Measurements from ENCODE around the gene TBC1D9. TPM values are rescaled to one million over a fixed set of nuclear protein-coding genes. Genes with fewer than 3 reads are reported as not detected.

Gene TBC1D9
- total and polyA plus RNA-seq, 4 donors = 47.6 to 98.1 (median 54.2) TPM

- DNase-seq (ENCODE audit: low read depth in 4 of 6, low spot score in 6 of 6) = peak in 3 of 6 donors; percentile 17 to 60 (median 42)
Measured at GRCh38 chr4:140688711-140689598, 67.2 kb downstream of the TBC1D9 start.

GRCh38 chr4:140686796-140687195 lies 69.4 kb downstream of the TBC1D9 start:
- no peak overlapping the region for H3K4me3 ChIP-seq (ENCODE audit: low read depth, low read length)

More at GRCh38 chr4:140688711-140689598, 67.2 kb downstream of the TBC1D9 start:
- no peak overlapping the region for H3K4me3 ChIP-seq (ENCODE audit: low read depth, low read length)
- H3K4me1 ChIP-seq (ENCODE audit: control insufficient read depth, insufficient read depth, low read length) = peaks cover 7% of the 10 kb centered on the region
- WGBS (ENCODE audit: insufficient coverage) = 50% methylated on average over 5 of the region's 6 CpGs
- H3K9me3 ChIP-seq (ENCODE audit: control insufficient read depth, insufficient read depth, low read length) = no peaks in the 10 kb centered on the region
- no peak overlapping the region for H3K27ac ChIP-seq (ENCODE audit: low read depth, low read length)
- H3K27me3 ChIP-seq (ENCODE audit: control insufficient read depth, insufficient read depth, low read length) = no peaks in the 10 kb centered on the region
- no peaks in the 10 kb centered on the region for H3K36me3 ChIP-seq (ENCODE audit: control insufficient read depth, insufficient read depth, low read length)

DNA sequence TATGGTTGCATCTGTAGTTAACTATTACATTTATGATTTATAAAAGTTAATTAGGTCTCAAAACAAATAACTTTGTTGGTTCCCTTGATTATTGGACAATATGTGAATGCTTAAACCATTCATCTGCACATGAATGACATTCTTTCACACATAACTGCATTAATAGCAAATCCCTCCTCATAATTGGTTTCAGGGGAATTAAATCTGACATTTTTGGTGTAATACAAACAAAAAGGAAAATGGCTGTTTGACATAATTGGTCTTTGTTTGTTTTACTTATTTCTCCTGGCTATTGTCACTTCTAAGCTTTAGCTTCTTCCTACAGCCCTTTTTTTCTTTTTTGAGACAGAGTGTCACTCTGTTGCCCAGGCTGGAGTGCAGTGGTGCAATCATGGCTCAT lies 71.9 kb downstream of the TBC1D9 start:
- Histone ChIP-seq H3K4me3 (ENCODE audit: low read depth, low read length) (no peak overlapping the region), H3K27me3 (ENCODE audit: control insufficient read depth, insufficient read depth, low read length) (no peaks in the 10 kb centered on the region), H3K36me3 (ENCODE audit: control insufficient read depth, insufficient read depth, low read length) (no peaks in the 10 kb centered on the region), H3K4me1 (ENCODE audit: control insufficient read depth, insufficient read depth, low read length) (peaks cover 7% of the 10 kb centered on the region), H3K27ac (ENCODE audit: low read depth, low read length) (no peak overlapping the region), H3K9me3 (ENCODE audit: control insufficient read depth, insufficient read depth, low read length) (no peaks in the 10 kb centered on the region)
- no peak for DNase-seq (ENCODE audit: low read depth in 4 of 6, low spot score in 6 of 6)

More at GRCh38 chr4:140686796-140687195, 69.4 kb downstream of the TBC1D9 start:
- DNase-seq (ENCODE audit: low read depth in 4 of 6, low spot score in 6 of 6) = peak in 1 of 6 donors; percentile 52
- Histone ChIP-seq H3K36me3 (ENCODE audit: control insufficient read depth, insufficient read depth, low read length) (no peaks in the 10 kb centered on the region), H3K27me3 (ENCODE audit: control insufficient read depth, insufficient read depth, low read length) (no peaks in the 10 kb centered on the region), H3K27ac (ENCODE audit: low read depth, low read length) (no peak overlapping the region), H3K4me1 (ENCODE audit: control insufficient read depth, insufficient read depth, low read length) (peaks cover 7% of the 10 kb centered on the region), H3K9me3 (ENCODE audit: control insufficient read depth, insufficient read depth, low read length) (no peaks in the 10 kb centered on the region)

DNA sequence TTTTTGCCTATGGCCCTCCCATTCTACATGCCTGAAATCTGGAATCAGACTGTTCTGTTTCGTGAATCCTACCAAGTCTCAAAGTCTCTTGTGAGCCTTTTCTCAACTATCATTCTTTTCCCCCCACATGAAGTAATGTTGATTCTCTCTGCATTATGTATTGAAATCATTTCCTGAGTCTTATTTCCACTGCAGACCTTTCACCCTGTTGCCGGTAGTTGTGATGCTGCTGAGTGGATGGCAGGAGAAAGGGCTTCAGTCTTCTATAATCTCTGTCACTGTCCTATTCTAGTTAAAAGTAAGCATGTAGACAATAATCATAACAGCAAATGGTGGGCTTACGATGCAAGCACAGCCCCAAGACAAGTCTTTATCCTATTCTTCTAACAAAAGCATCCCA lies 75.0 kb downstream of the TBC1D9 start:
- no peak overlapping the region for H3K4me3 ChIP-seq (ENCODE audit: low read depth, low read length)

GRCh38 chr4:140680686-140681085 lies 75.5 kb downstream of the TBC1D9 start:
- Histone ChIP-seq H3K27ac (ENCODE audit: low read depth, low read length) (no peak overlapping the region), H3K27me3 (ENCODE audit: control insufficient read depth, insufficient read depth, low read length) (no peaks in the 10 kb centered on the region), H3K9me3 (ENCODE audit: control insufficient read depth, insufficient read depth, low read length) (no peaks in the 10 kb centered on the region), H3K36me3 (ENCODE audit: control insufficient read depth, insufficient read depth, low read length) (peaks cover 9% of the 10 kb centered on the region), H3K4me3 (ENCODE audit: low read depth, low read length) (no peak overlapping the region), H3K4me1 (ENCODE audit: control insufficient read depth, insufficient read depth, low read length) (no peaks in the 10 kb centered on the region)
- DNase-seq (ENCODE audit: low read depth in 4 of 6, low spot score in 6 of 6) = no peak
- 89% methylated on average over 1 of the region's 1 CpG for WGBS (ENCODE audit: insufficient coverage)

More for the DNA sequence above, 75.0 kb downstream of the TBC1D9 start:
- Histone ChIP-seq H3K9me3 (ENCODE audit: control insufficient read depth, insufficient read depth, low read length) (no peaks in the 10 kb centered on the region), H3K4me1 (ENCODE audit: control insufficient read depth, insufficient read depth, low read length) (no peaks in the 10 kb centered on the region), H3K36me3 (ENCODE audit: control insufficient read depth, insufficient read depth, low read length) (peaks cover 5% of the 10 kb centered on the region), H3K27ac (ENCODE audit: low read depth, low read length) (no peak overlapping the region), H3K27me3 (ENCODE audit: control insufficient read depth, insufficient read depth, low read length) (no peaks in the 10 kb centered on the region)
- no peak for DNase-seq (ENCODE audit: low read depth in 4 of 6, low spot score in 6 of 6)
- 94% methylated on average over 2 of the region's 3 CpGs for WGBS (ENCODE audit: insufficient coverage)

DNA sequence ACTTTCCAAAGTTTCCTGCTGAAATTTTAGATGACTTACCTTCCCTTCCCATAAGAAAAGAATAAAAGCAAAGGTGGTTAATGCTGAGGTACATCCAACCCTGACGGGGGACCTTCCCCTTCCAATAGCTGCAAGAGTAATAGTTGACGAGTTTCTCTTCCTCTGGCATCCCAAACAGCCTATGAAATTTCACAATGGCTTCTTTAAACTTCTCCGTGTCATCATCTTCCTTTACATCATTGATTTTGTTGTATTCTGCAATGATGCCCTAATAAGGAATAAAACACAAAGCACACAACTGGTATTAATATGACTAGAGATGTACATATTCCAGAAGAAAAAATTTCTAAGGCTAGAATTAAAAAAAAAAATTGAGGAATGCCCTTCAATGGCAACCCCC lies 76.6 kb downstream of the TBC1D9 start:
- no peak for DNase-seq (ENCODE audit: low read depth in 4 of 6, low spot score in 6 of 6)
- Histone ChIP-seq H3K4me3 (ENCODE audit: low read depth, low read length) (no peak overlapping the region), H3K36me3 (ENCODE audit: control insufficient read depth, insufficient read depth, low read length) (peaks cover 9% of the 10 kb centered on the region), H3K27me3 (ENCODE audit: control insufficient read depth, insufficient read depth, low read length) (no peaks in the 10 kb centered on the region), H3K27ac (ENCODE audit: low read depth, low read length) (no peak overlapping the region), H3K4me1 (ENCODE audit: control insufficient read depth, insufficient read depth, low read length) (no peaks in the 10 kb centered on the region), H3K9me3 (ENCODE audit: control insufficient read depth, insufficient read depth, low read length) (no peaks in the 10 kb centered on the region)
- no CpG with 5 or more reads among the region's 3 CpGs for WGBS (ENCODE audit: insufficient coverage)

DNA sequence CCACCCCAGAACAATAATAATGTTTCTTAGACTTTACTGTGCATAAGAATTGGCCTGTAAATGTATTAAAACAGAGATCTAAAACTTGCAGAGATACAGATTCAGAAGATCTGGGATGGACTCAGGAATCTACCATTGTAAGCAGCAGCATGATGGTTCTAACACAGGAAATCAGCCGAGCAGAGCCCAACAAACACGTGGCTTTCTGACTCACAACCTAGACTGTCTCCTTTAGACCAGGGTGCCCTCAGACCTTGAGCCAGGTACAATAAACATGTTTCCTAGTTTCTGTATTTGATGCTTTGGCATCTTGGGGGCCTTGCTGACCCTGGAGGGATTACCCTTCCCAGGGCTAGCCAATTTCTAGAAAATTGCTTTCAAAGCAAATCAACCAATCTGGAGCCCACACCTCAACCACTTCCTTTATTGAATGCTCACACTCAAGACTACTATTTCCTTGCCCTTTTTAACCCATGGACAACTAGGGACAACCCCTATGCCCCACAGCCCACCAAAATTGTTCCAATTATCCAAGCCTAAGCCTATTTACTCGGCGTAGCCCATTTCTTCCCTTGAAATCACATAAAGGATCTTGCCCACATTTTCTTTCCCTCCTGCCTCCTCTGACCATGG lies 80.5 kb downstream of the TBC1D9 start:
- Histone ChIP-seq H3K4me3 (ENCODE audit: low read depth, low read length) (no peak overlapping the region), H3K4me1 (ENCODE audit: control insufficient read depth, insufficient read depth, low read length) (no peaks in the 10 kb centered on the region), H3K36me3 (ENCODE audit: control insufficient read depth, insufficient read depth, low read length) (peaks cover 9% of the 10 kb centered on the region), H3K9me3 (ENCODE audit: control insufficient read depth, insufficient read depth, low read length) (no peaks in the 10 kb centered on the region), H3K27me3 (ENCODE audit: control insufficient read depth, insufficient read depth, low read length) (no peaks in the 10 kb centered on the region), H3K27ac (ENCODE audit: low read depth, low read length) (no peak overlapping the region)
- 100% methylated on average over 4 of the region's 4 CpGs for WGBS (ENCODE audit: insufficient coverage)
- DNase-seq (ENCODE audit: low read depth in 4 of 6, low spot score in 6 of 6) = no peak

- Histone ChIP-seq H3K4me1 (ENCODE audit: control insufficient read depth, insufficient read depth, low read length) (no peaks in the 10 kb centered on the region), H3K9me3 (ENCODE audit: control insufficient read depth, insufficient read depth, low read length) (no peaks in the 10 kb centered on the region), H3K27ac (ENCODE audit: low read depth, low read length) (no peak overlapping the region), H3K36me3 (ENCODE audit: control insufficient read depth, insufficient read depth, low read length) (peaks cover 16% of the 10 kb centered on the region), H3K4me3 (ENCODE audit: low read depth, low read length) (no peak overlapping the region), H3K27me3 (ENCODE audit: control insufficient read depth, insufficient read depth, low read length) (no peaks in the 10 kb centered on the region)
- no CpG with 5 or more reads among the region's 3 CpGs for WGBS (ENCODE audit: insufficient coverage)
- peak in 2 of 6 donors; percentile 26 to 41 for DNase-seq (ENCODE audit: low read depth in 4 of 6, low spot score in 6 of 6)
Measured at GRCh38 chr4:140673729-140674128, 82.5 kb downstream of the TBC1D9 start.

DNA sequence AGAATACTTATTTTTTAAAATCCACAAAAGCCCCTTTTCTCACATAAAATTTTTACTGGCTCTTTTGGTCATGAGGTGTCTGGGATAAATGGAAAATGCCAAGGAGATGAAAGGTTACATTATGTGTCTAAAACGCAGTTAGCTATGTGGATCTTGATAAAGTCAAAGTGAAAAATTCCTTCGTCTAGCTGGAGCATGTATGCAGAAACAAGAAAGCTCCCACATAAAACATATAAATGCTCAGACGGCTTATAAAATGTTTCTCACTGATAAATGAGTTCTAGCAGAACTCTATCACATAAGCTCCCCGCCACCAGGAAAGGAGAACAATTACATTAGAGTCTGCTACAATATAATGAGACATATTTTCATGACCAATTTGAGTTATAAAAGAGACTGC lies 83.8 kb downstream of the TBC1D9 start:
- Histone ChIP-seq H3K9me3 (ENCODE audit: control insufficient read depth, insufficient read depth, low read length) (no peaks in the 10 kb centered on the region), H3K4me1 (ENCODE audit: control insufficient read depth, insufficient read depth, low read length) (no peaks in the 10 kb centered on the region), H3K27ac (ENCODE audit: low read depth, low read length) (no peak overlapping the region), H3K36me3 (ENCODE audit: control insufficient read depth, insufficient read depth, low read length) (peaks cover 18% of the 10 kb centered on the region), H3K27me3 (ENCODE audit: control insufficient read depth, insufficient read depth, low read length) (no peaks in the 10 kb centered on the region), H3K4me3 (ENCODE audit: low read depth, low read length) (no peak overlapping the region)
- peak in 1 of 6 donors; percentile 60 for DNase-seq (ENCODE audit: low read depth in 4 of 6, low spot score in 6 of 6)
- no CpG with 5 or more reads among the region's 4 CpGs for WGBS (ENCODE audit: insufficient coverage)

- DNase-seq (ENCODE audit: low read depth in 4 of 6, low spot score in 6 of 6) = no peak
- 94% methylated on average over 1 of the region's 1 CpG for WGBS (ENCODE audit: insufficient coverage)
- no peaks in the 10 kb centered on the region for H3K27me3 ChIP-seq (ENCODE audit: control insufficient read depth, insufficient read depth, low read length)
- no peaks in the 10 kb centered on the region for H3K4me1 ChIP-seq (ENCODE audit: control insufficient read depth, insufficient read depth, low read length)
- no peak overlapping the region for H3K4me3 ChIP-seq (ENCODE audit: low read depth, low read length)
- H3K27ac ChIP-seq (ENCODE audit: low read depth, low read length) = no peak overlapping the region
- H3K9me3 ChIP-seq (ENCODE audit: control insufficient read depth, insufficient read depth, low read length) = no peaks in the 10 kb centered on the region
- peaks cover 19% of the 10 kb centered on the region for H3K36me3 ChIP-seq (ENCODE audit: control insufficient read depth, insufficient read depth, low read length)
Measured at GRCh38 chr4:140668111-140668510, 88.1 kb downstream of the TBC1D9 start.

Data from spinal cord (tissue), 10 donors.